Measurements from ENCODE around the gene KRT16.
"Not testable (repeated sequence)": the region's sequence is repeated elsewhere in the genome, so short reads cannot be mapped to it uniquely, and the experiment has no call there.

Gene KRT16

GRCh38 chr17:41595585-41595984 is 17.0 kb downstream of the KRT16 start:
- DNase-seq (ENCODE audit: low spot score in 2 of 2) (no peak), ATAC-seq (ENCODE audit: low read depth) (no peak)
- H3K27ac Mint-ChIP-seq: no peak overlapping the region
- no peaks in the 10 kb centered on the region for H3K36me3 Mint-ChIP-seq
- H3K9me3 Mint-ChIP-seq: peaks cover 4% of the 10 kb centered on the region
- no peaks in the 10 kb centered on the region for H3K4me1 Mint-ChIP-seq
- peaks cover 18% of the 10 kb centered on the region for H3K27me3 Mint-ChIP-seq
- H3K4me3 Mint-ChIP-seq: no peak overlapping the region

DNA sequence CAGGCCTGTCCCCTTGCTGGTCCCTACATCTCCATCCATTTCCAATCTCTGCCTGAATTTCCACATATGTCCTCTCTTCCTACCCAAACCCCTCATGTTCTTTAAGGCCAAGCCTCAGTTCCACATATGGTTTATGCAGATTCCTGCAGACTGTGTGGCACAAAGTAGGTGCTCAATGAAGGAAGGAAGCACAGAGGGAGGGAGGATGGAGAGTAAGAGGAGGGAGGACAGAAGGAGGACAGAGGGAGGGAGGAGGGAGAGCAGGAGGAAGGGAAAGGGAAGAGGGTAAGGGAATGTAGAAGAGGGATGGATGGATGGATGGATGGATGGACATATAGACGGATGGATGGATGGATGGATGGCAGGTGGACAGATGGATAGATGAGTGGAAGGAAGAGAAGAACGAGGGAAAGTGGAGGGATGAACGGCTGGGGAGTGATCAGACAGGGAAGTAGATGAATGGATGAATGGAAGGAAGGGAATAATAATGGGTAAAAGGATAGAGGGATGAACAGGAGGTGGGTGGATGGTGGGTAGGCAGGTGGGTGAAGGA is 18.1 kb downstream of the KRT16 start:
- H3K36me3 Mint-ChIP-seq: no peaks in the 10 kb centered on the region
- no peak overlapping the region for H3K27ac Mint-ChIP-seq
- no peaks in the 10 kb centered on the region for H3K4me1 Mint-ChIP-seq
- ATAC-seq (ENCODE audit: low read depth) (no peak), DNase-seq (ENCODE audit: low spot score in 2 of 2) (no peak)
- peaks cover 22% of the 10 kb centered on the region for H3K27me3 Mint-ChIP-seq
- H3K9me3 Mint-ChIP-seq: peaks cover 4% of the 10 kb centered on the region
- H3K4me3 Mint-ChIP-seq: no peak overlapping the region

GRCh38 chr17:41593306-41593981 is 19.1 kb downstream of the KRT16 start:
- ATAC-seq (ENCODE audit: low read depth) (no peak), DNase-seq (ENCODE audit: low spot score in 2 of 2) (no peak)
- Mint-ChIP-seq H3K4me3 (no peak overlapping the region), H3K4me1 (no peaks in the 10 kb centered on the region), H3K36me3 (no peaks in the 10 kb centered on the region), H3K27me3 (peaks cover 23% of the 10 kb centered on the region), H3K9me3 (peaks cover 1% of the 10 kb centered on the region), H3K27ac (no peak overlapping the region)

- no peak for DNase-seq (ENCODE audit: low spot score in 2 of 2)
- H3K9me3 Mint-ChIP-seq: peaks cover under 1% of the 10 kb centered on the region
- H3K4me3 Mint-ChIP-seq: no peak overlapping the region
- no peak overlapping the region for H3K27ac Mint-ChIP-seq
- no peak for ATAC-seq (ENCODE audit: low read depth)
- no peaks in the 10 kb centered on the region for H3K36me3 Mint-ChIP-seq
- no peaks in the 10 kb centered on the region for H3K4me1 Mint-ChIP-seq
- H3K27me3 Mint-ChIP-seq: peaks cover 23% of the 10 kb centered on the region
Observed at GRCh38 chr17:41592601-41593305, 19.8 kb downstream of the KRT16 start.

DNA sequence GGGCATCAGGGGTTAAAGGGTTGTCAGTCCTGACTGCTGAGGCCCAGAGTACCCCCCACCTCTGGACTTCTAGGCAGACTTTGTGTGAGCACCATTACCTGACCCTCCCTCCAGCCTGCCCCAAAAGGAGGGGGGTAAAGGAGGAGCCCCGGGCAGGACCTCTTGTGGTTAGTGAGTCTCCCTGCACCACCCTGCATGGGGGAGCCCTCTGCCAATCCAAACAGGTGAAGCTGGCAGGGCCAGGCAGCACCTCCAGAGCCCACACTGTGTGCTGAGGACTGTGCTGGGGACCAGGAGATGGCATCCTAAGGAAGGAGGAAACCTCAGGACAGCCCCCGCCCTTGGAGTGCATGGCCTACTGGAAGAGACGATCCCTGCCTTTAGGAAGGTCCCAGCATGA is 23.3 kb downstream of the KRT16 start:
- ATAC-seq (ENCODE audit: low read depth) (no peak), DNase-seq (ENCODE audit: low spot score in 2 of 2) (no peak)
- H3K9me3 Mint-ChIP-seq: no peaks in the 10 kb centered on the region
- H3K4me1 Mint-ChIP-seq: no peaks in the 10 kb centered on the region
- no peaks in the 10 kb centered on the region for H3K36me3 Mint-ChIP-seq
- H3K27me3 Mint-ChIP-seq: peaks cover 19% of the 10 kb centered on the region
- no peak overlapping the region for H3K27ac Mint-ChIP-seq
- H3K4me3 Mint-ChIP-seq: no peak overlapping the region

DNA sequence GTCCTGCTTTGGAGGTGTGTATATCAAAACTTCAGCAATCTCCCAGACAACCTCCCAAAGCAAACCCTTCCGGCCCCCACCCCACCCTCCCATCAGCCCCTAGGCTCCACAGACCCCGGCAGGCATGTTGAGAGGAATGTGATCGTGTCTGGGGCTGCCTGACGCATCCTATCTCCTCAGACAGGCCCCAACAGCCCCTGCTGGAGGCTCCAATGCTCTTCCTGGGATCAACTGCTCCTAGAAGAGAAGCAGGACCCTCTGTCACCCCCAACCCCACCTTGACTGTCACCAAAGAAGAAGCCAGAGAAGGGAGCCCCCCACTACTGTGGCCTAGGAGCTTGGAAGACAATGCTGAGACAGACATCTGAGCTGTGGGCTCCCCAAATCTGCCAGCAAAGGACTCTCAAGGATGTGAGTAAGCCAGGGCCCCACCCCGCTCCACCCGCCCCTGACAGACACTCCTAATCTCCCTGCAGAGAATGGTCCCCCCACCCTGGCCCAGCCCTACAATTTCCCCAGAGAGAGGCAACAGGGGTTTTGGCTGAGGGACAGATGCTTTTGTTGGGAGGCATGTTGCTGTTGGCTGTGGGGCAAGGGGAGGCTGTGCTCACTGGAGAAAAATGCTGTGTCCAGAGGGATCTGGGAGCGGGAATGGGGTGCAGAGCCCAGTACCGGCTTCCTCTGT is 24.3 kb downstream of the KRT16 start:
- Mint-ChIP-seq H3K27me3 (peaks cover 21% of the 10 kb centered on the region), H3K4me3 (no peak overlapping the region), H3K4me1 (no peaks in the 10 kb centered on the region), H3K27ac (no peak overlapping the region), H3K9me3 (no peaks in the 10 kb centered on the region), H3K36me3 (no peaks in the 10 kb centered on the region)
- ATAC-seq (ENCODE audit: low read depth) (no peak), DNase-seq (ENCODE audit: low spot score in 2 of 2) (no peak)

- Mint-ChIP-seq H3K4me3 (no peak within 1 kb of the TSS), H3K9me3 (no peaks in the 10 kb centered on the region), H3K4me1 (no peaks in the 10 kb centered on the region), H3K36me3 (no peaks in the 10 kb centered on the region), H3K27me3 (peaks cover 26% of the 10 kb centered on the region), H3K27ac (no peak within 1 kb of the TSS)
- DNase-seq (ENCODE audit: low spot score in 2 of 2) (no peak), ATAC-seq (ENCODE audit: low read depth) (no peak)
Observed at GRCh38 chr17:41586863-41587495, 25.6 kb downstream of the KRT16 start, which contains the start of gene KRT14. Gene KRT14, minus strand, starts transcription at chr17:41586895. Its CDS starts 61 bp downstream, at chr17:41586834.

GRCh38 chr17:41585301-41586056 is 27.1 kb downstream of the KRT16 start:
- DNase-seq (ENCODE audit: low spot score in 2 of 2) (no peak), ATAC-seq (ENCODE audit: low read depth) (no peak)
- H3K27me3 Mint-ChIP-seq: peaks cover 21% of the 10 kb centered on the region
- H3K36me3 Mint-ChIP-seq: no peaks in the 10 kb centered on the region
- H3K4me1 Mint-ChIP-seq: no peaks in the 10 kb centered on the region
- H3K4me3 Mint-ChIP-seq: no peak overlapping the region
- H3K9me3 Mint-ChIP-seq: no peaks in the 10 kb centered on the region
- no peak overlapping the region for H3K27ac Mint-ChIP-seq

DNA sequence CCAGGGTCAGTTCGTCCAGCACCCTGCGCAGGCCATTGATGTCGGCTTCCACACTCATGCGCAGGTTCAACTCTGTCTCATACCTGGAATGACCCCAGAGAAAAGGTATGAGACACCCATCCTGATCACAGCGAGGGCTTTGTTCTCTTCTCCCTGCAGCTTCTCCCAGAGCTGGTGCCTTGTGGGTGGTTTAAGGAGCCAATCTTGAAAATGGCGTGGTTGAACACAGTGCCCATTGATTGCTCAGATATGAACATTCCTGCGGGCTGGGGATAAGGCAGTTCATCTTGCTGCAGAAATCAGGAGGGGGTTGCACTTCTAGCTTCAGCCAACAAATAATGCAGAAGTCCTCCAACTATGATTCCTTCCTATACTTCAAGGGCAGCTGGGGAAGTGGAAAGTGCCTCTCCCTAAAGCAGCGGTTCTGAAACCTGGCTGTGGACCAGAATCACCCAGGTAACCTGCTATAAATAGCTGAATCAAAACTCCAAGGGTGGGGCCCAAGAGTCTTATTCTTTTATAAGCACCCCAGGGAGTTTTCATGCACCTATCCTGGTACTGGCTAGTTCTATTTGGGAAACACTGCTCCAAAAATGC is 28.1 kb downstream of the KRT16 start:
- peaks cover 18% of the 10 kb centered on the region for H3K27me3 Mint-ChIP-seq
- H3K4me1 Mint-ChIP-seq; H3K9me3 Mint-ChIP-seq; ATAC-seq (ENCODE audit: low read depth); H3K36me3 Mint-ChIP-seq; DNase-seq (ENCODE audit: low spot score in 2 of 2); H3K27ac Mint-ChIP-seq; H3K4me3 Mint-ChIP-seq: not testable (repeated sequence)

DNA sequence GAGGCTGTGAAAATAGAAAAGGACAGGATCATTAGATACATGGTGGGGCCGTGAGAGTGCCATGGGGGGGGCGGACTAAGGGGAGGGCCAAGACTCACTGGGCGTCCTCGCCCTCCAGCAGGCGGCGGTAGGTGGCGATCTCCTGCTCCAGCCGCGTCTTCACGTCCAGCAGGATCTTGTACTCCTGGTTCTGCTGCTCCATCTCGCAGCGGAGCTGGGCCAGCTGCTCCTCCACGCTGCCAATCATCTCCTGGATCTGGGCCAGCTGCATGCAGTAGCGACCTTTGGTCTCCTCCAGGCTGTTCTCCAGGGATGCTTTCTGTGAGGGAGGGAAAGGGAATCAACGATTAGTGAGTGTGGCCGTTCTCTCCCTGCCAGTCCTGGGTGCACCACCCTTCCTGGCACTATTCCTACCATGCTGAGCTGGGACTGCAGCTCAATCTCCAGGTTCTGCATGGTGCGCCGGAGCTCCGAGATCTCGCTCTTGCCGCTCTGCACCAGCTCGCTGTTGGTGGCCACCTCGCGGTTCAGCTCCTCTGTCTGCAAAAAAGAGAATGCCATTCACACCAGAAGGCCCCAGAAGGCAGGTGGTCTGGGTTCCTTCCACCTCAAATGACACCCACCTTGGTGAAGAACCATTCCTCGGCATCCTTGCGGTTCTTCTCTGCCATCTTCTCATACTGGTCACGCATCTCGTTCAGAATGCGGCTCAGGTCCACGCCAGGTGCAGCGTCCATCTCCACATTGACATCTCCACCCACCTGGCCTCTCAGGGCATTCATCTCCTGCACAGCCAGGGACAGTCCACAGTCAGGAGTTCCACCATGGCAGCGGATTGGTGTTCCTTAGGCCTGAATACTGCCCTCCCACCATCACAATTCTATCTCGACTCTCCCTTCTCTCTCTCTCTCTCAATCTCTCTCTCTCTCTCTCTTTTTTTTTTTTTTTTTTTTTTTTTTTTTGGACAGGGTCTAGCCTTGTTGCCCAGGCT is 29.1 kb downstream of the KRT16 start:
- no peaks in the 10 kb centered on the region for H3K9me3 Mint-ChIP-seq
- H3K4me3 Mint-ChIP-seq: no peak overlapping the region
- no peak overlapping the region for H3K27ac Mint-ChIP-seq
- ATAC-seq (ENCODE audit: low read depth) (no peak), DNase-seq (ENCODE audit: low spot score in 2 of 2) (no peak)
- H3K27me3 Mint-ChIP-seq: peaks cover 19% of the 10 kb centered on the region
- no peaks in the 10 kb centered on the region for H3K4me1 Mint-ChIP-seq
- H3K36me3 Mint-ChIP-seq: no peaks in the 10 kb centered on the region

DNA sequence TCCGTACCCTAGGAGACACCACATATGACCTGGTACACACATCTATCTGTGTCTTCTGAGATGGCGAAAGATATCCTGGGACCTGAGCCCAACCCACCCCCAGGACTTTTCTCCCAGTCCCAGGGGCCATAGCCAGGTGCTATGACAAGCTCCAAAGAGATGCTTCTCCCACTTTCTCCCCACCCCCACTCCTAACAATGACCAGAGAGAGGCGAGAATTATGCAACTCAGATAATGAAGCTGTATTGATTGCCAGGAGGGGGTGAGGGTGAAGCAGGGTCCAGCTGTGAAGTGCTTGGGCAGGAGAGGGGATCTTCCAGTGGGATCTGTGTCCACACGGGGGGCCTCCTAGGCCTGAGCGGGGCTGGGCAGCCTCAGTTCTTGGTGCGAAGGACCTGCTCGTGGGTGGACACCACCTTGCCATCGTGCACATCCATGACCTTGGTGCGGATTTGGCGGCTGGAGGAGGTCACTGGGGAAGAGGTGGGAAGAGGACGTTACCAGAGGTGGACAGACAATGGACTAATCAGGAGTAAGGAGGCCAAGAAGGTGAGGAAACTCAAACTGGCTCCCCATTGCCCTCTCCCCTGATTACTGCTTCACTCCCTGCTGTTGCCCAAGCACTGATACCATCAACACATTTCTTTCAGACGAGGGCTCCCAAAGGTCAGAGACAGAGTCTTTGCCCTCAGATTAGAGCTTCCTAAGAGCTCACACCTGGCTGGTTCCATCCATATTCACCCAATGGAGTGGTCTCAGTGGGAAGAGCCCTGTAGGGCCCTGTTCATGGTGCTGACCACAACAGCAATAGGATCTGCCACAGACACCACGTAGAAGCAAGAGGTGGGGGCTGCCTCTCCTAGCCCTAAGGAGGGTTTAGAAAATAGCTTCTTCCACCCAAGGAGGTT is 30.3 kb downstream of the KRT16 start:
- H3K27me3 Mint-ChIP-seq: peaks cover 22% of the 10 kb centered on the region
- H3K36me3 Mint-ChIP-seq; H3K9me3 Mint-ChIP-seq; H3K4me1 Mint-ChIP-seq; H3K27ac Mint-ChIP-seq; ATAC-seq (ENCODE audit: low read depth); DNase-seq (ENCODE audit: low spot score in 2 of 2); H3K4me3 Mint-ChIP-seq: not testable (repeated sequence)

All from memory B cell (primary cell).